ENCODE measurements around the gene LDLRAD1.
A peak's percentile ranks its signal among the peaks of the same experiment; 100 is the strongest.
"Not testable (repeated sequence)": the region's sequence is repeated elsewhere in the genome, so short reads cannot be mapped to it uniquely, and the experiment has no call there.

LDLRAD1 gene

DNA sequence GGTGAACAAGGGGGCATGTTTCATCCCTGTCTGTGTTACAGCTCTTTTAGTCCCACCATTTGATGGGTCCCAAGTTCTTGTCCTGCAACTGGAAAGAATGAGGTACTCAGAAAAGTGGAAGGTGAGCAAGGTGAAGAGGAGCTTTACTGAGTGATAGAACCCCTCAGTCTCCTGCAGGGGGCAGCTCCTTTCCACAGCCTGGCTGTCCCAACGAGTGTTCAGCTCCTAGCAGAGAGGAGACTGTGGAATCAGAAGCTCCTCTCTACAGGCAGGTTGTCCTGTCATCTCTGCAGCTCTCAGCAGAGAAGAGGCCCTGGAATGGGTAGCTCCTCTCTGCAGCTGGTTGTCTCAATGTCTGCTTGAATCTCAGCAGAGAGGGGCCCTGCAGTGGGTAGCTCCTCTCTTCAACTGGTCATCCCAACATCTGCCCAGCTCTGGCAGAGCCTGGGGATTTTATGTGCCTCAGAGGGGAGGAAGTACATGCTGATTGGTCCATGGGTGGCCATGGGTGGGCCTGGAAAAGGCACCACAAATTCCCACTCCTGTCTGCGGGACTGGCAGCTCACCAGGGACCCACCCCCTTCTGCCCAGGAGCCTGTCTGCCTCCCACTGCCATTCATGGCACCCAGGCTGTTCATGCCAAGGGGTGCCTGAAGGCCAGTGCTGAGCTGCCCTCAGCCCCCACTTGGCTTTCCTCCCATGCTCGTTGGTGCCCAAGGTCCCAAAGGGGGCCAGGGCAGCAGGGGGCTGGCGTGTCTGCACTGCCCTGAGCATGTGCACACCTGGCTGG lies 25.7 kb downstream of the LDLRAD1 start:
- peak in 1 of 2 experiments; percentile 7 for DNase-seq

- no peak for DNase-seq
These were observed 30.1 kb downstream of the LDLRAD1 start for GRCh38 chr1:53987880-53988279.

GRCh38 chr1:53986458-53986857 lies 31.5 kb downstream of the LDLRAD1 start:
- no peak for DNase-seq

DNA sequence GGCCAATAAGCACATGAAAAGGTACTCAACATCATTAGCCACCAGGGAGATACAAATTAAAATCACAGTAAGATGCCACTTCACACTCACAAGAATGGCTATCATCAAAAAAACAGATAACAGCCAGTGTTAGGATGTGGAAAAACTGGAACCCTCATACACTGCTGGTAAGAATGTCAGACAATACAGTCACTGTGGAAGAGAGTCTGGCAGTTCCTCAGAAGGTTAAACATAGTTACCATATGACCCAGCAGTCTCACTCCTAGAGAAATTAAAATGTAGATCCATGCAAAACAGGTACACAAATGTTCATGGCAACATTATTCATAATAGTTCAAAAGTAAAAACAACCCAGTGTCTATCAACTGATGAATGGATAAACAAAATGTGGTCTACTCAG lies 33.3 kb downstream of the LDLRAD1 start:
- no peak for DNase-seq

DNA sequence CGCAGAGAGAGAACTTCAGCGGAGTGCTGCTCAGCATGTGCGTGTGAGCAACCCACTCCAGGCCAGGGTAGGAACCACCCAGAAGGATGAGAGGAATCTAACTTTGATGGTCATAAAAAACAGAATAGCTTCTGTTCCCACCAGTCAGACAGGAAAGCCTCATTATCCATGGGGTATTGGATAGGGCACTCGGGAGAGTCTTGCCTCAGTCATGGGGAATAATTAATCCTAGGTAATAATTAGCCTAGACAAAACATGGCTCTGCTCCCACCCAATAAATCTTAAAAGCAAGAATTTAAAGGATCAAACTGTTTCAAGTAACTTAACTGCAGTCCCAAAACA lies 35.3 kb downstream of the LDLRAD1 start:
- DNase-seq, result no peak

- no peak for DNase-seq
These were observed 35.8 kb downstream of the LDLRAD1 start for GRCh38 chr1:53982034-53982762.

DNA sequence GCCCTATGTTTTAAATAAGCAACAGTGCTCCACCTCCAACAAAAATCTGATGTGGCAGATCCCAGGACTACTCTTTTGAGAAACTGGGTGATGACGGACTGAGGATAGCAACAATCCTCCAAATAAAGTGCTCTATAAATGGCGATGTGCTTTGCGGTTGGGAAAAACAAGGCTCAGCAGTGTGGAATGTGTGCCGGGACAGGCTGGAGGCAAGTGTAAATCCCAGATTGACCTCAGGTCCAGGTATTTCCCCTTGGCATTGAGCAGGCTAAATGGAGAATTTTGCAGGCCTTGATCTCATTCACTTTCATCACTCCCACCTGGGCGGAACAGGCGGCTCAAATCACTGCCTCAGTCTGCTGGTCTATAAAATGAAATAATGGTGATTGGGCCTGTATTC lies 36.8 kb downstream of the LDLRAD1 start:
- DNase-seq, result no peak

GRCh38 chr1:53979712-53980450 lies 38.1 kb downstream of the LDLRAD1 start:
- DNase-seq, result peak in 1 of 2 experiments; percentile 47

DNA sequence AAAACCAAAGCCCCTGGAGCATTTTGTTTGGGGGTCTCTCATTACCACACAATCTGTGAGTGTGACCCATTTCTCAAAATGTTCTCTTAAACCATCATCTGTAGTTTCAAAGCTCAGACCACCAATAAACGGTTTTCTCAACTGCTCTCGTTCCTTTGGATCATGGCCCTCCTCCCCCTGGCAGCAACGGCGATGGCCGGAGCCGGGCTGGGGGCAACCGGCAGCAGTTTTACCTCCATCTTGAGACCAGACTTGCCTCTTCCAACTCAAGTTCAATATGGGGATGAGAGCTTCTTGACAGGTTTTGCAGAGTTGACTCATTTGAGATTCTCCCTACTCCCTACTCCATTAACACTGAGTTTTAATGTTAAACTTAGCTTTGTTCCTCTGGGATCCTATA lies 42.1 kb downstream of the LDLRAD1 start:
- DNase-seq, result no peak

GRCh38 chr1:53971718-53972117 lies 46.3 kb downstream of the LDLRAD1 start:
- DNase-seq, result no peak

DNA sequence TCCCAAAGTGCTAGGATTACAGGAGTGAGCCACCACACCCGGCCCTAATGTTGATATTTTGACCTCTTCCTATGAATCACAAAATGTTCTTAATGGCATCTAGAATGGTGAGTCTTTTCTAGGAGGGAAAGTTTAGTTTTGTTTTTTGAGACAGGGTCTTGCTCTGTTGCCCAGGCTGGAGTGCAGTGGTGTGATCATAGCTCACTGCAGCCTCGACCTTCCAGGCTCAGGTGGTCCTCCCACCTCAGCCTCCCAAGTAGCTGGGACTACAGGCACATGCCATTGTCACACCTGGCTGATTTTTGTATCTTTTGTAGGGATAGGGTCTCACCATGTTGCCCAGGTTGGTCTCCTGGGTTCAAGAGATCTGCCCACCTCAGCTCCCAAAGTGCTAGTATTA lies 48.7 kb downstream of the LDLRAD1 start:
- not testable (repeated sequence) for DNase-seq

- no peak for DNase-seq
These were observed 49.9 kb downstream of the LDLRAD1 start for GRCh38 chr1:53968125-53968513.

DNA sequence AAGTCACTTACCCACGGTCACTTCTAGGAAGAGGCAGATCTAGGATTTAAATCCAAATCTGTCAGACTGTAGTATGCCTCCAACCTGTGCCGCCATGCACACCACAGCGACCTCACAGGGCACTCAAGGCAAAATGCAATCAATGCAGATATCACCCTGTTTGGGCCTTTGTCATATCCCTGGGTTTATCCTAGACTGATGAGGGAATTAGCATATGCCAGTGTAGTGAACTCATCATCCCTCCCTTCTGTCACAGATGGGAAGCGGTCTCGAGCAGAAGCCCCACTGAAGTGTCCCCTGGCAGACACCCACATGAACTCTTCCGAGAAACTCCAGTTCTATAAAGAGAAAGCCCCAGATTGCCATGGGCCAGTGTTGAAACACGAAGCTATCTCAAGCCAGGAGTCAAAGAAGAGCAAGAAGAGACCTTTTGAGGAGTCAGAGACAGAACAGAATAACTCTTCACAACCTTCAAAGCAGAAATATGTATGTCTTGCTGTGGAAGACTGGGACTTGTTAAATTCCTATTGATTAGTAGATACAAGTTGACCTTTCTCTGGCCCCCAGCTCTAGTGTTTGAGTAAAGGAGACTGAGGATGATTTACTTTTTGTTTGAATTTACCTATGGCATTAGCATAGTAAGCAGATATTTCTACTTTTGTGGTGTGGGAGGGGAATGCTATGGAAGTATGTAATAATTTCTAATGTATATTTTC lies 50.4 kb downstream of the LDLRAD1 start:
- peak; percentile 52 to 86 for DNase-seq

GRCh38 chr1:53966794-53967193 lies 51.2 kb downstream of the LDLRAD1 start:
- no peak for DNase-seq

DNA sequence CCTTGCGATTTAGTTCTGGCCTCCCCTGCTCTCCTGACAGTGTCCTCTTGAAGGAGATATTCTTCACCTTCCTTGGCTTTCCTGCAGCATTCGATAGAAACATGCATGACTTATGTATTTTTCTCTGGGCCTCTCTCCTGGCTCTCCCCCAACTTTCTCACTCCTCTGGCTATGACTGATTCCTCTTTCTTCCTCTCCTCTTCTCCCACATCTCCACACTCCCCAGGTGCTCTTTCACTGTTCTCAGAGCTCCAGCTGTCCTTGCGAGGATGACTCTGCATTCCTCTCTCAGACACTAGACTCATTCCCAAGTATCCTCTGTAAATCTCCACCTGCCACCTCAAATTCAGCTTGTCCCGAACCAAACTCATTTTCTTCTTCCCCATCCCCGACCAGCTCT lies 53.9 kb downstream of the LDLRAD1 start:
- DNase-seq, result no peak

GRCh38 chr1:53963460-53963859 lies 54.5 kb downstream of the LDLRAD1 start:
- DNase-seq, result no peak

DNA sequence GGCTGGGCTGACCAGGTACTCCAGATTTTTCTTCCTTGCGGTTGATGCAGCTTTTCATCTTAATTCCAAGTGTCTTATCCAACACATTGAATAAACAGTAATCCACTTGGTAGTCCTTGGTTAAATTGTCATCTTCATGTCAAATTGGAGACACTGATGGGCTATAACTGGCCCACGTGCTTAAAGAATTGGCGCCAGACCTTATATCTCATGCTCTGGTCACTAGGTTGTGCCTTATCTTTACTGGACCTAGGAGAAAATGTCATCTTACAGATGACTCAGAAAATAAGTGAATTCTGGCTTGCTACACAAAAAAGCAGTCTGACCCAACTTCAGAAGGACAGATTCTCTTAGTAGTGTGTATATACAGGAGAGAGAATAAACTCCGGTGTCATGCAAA lies 55.6 kb downstream of the LDLRAD1 start:
- no peak for DNase-seq

DNA sequence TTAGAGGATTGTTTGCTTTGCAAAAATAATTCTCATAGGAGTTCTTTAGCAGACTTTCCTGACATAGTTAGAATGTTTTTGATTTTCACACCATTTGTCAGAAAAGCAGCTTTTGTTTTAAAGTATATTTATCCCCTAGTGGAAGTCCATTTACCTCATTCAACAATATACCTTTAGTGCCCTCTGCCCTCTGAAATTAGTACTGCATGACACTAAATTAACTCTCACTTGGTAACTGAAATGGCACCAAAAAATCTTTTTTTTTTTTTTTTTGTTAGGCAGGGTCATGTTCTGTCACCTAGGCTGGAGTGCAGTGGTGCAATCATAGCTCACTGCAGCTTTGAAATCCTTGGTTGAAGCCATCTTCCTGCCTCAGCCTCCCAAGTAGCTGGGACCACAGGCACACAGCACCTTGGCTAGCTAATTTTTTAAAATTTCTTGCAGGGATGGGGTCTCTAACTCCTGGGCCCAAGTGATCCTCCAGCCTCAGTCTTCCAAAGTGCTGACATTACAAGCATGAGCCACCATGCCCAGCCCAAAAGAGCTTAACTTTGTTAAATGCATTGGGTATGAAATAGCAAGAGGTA lies 58.2 kb downstream of the LDLRAD1 start:
- DNase-seq, result peak in 1 of 2 experiments; percentile 27
